CD4-positive, alpha-beta T cell treated with Interleukin-15 for 4 hours (primary cell): ENCODE measurements around the gene SMAD7.
A peak's percentile ranks its signal among the peaks of the same experiment; 100 is the strongest.

Source experiments
- DNase-seq: peaks from one replicate; pipeline ENCODE4 v3.0.0-alpha.2; 2020; ENCODE audit warnings: low spot score

SMAD7 gene

DNA sequence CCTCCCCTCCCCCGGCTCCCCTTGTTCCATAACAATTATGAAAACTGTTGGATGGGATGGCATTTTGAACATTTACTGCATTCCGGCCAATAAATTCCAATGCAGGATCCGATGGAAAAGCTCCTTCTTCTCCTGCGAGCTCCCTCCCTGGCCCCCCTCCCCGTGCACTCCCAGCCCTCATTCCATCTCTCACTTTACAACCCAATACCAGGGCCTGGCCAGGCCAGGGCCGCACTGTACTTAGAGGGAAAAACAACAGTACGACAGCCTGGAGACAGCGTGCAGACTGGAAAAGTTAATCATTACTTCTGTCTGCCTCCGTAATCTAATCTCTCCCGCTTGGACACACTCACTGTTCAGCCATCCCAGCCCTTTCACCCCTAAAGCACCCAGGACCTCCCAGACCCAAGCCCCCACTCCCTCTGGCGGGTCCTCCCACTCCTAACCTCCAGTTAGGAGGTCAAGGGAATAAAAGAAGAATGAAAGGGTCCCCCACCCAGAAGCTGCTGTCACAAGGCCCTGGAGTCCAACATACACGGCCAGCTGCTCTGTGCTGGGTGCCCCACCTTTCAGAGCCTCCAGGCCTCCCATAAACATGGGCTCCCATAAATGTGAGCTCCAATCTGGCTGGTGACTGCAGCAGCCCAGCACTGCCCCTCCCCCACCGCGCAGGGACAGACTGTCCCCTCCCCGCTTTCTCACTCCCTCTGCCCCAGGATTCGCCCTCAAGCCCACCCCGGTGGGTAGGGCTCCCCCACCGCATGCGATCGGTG lies 20.6 kb downstream of the SMAD7 start:
- no peak for DNase-seq

DNA sequence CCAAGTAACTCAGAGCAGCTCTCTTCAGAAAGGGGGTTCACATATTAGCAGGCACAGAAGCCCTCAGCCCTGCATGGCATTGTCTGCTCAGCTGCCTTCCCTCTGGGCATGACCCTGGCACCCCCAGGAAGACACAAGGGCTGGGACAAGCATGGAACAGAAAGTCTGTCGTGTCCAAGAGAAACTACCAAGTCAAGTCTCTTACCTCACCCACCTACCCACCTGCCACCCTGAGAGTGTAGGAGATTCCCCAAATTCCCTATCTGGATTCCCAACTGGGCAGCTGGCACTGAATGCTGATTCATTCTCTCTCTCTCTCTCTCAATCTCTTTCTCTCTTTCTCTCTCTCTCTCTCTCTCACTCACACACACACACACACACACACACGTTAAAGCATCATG lies 21.6 kb downstream of the SMAD7 start:
- no peak for DNase-seq

DNA sequence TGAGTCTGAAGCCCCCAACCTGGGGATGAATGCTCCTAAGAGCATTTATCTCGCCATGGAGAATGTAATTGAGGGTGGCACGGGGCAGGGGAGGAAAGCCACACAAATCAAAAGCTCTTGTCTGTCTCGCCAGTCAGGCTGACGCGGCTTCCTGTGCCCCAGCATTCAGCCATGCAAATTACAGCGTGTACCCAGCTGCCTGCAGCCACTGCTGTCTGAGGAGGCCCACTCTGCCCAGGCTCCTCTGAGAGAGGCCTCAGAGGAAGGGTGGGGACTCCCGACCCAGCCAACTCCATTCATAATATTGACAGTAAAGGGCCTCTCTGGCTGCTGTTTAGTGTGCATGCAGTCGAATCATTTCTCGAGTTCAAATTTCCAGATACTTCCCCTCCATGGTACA lies 22.0 kb downstream of the SMAD7 start:
- DNase-seq, result peak; percentile 87

DNA sequence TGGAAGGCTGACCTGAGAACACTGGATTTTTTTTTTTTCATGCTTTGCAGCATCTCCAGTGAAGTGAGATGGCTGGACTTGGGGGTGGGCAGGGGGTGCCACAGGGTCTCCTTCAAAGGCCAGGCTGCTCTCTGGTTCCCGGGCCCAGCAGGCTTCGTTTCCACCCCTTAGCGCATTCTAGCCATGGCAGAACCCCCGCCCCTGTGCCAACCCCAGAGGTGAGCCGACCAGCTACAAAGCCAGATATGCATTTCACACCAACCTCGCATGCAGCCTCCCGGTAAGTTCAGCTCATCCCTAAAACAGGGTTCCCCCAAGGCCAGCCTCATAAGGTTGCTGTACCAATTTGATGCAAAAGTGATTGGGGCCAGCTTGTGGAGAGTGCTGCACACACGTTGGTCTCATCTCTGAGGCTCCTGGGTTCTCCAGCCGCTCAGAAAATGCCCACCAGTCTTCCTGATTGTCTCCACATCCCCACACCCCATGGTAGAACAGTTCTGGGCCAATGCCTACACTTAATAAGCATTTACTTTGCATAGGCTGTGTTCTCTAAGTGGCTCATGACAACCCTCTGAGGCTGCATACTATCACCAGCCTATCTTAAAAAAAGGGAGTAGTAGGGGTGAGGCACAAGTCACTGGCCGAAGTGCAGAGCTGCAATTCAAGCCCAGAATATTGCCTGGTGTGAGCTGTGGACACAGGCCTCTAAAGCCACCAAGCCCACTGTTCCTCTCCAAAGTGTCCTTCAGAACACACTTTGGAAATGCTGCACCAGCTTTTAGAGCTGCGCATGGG lies 23.3 kb downstream of the SMAD7 start:
- no peak for DNase-seq

DNA sequence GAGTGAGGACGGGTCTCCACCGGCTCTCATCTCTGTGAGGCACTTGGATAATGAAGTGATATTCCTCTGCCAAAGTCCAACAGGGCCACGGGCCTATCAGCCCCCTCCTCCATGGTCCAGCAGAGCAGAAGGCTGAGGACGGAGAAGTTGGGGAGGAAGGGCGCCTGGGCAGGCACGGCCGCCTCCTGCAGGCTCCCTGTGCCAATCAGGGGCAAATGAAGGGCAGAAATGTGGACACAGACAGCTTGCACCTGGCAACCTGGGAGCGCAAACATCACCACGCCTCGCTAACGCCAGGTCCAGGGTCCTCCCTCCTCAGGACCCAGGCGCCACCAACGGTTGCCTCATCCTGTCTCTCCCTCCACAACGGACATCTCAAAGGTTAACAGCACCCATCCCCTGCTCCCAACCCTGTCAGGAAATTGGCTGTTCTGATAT lies 24.3 kb downstream of the SMAD7 start:
- no peak for DNase-seq

DNA sequence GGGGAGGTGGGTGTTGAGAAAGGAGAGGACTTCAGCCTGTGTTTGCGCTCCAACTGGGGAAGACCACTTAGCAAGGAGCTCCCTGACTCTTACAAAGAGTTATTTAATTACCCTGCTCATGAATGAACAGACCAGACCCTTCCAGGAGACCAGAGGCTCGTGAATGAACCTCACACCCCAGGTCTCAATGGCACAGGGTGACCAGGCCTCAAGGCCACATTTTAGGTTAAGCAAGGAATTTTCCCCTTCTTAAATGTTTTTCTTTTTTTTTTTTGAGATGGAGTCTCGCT lies 25.3 kb downstream of the SMAD7 start:
- DNase-seq, result no peak

DNA sequence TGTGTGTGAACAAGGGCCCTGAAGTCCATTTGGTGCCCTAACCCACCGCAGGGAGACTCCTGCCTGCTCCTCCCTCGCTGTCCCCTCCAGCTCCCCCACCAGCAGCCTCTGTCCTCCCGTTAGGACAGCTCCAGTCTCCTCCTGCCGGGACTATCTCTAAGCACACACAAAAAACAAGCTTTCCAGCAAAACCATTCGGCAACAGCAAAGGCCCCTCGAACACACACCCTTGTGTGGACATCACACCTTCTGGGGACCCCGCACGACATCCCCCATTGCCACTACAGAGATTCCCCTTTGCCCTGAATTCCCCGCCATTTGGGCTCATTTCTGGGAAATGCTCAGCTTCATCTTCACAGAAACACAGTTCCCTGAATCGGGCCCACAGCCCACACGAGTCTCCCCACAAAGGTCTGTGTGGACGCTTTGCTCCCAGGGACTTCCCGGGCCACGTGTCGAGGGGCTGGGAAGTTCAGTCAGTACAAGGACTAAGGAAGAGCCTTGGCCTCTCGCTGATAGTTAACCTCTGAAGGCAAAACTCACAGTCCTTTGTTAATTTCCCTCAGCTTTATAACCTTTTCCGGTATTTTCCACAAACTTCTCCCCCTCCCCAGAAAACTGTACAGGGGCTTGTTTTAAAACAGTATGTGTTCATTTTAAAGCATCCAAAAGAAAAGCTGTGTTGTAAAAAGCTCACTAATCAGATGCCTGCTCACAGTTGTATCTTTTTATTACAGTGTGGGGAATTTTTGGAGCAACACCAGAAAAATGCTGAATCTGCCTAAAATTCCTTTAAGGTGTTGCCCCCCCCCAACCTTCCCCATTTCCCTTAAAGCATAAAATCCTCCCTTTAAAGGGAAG lies 25.9 kb downstream of the SMAD7 start:
- DNase-seq, result peak; percentile 64

DNA sequence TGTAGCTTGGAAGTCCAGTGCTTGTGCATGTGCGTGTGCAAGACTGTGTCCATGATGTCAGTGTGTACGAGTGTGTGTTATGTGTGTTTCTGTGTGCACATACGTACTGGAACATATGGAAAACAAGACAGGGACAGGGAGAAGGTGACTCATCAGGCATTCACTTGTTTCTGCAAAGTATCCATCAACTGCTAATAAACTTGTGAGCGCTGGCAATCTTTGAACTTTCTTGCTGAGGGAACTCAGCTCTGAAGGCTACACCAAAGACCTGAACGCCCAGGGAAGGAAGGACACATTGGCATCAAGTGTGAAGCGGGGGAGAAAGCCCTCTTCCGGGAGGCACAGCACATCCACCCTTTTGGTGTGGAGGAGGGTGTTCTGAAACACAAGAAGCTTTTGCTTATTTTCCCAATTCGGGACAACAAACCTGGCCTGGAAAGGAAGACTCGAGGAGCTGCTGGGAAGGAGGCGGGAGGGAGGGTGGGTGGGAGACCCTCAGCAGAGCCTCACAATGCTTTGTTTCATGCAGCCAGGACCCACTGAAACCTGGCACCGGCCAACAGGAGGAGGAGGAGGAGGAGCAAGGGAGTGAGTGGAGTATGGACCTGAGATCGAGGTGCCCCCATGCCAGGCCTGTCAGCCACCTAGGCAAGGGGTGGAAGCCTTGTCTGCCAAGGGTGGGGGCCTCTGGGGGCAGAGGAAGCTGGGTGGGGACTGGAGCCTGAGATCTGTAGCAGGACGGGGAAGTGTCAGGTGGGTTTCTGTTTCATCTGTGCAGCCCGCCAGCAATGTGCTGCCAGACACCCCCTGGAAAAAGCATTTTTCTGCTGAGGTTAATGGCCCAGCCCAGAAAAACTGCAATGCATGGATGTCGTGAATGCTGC lies 26.8 kb downstream of the SMAD7 start:
- DNase-seq, result no peak

DNA sequence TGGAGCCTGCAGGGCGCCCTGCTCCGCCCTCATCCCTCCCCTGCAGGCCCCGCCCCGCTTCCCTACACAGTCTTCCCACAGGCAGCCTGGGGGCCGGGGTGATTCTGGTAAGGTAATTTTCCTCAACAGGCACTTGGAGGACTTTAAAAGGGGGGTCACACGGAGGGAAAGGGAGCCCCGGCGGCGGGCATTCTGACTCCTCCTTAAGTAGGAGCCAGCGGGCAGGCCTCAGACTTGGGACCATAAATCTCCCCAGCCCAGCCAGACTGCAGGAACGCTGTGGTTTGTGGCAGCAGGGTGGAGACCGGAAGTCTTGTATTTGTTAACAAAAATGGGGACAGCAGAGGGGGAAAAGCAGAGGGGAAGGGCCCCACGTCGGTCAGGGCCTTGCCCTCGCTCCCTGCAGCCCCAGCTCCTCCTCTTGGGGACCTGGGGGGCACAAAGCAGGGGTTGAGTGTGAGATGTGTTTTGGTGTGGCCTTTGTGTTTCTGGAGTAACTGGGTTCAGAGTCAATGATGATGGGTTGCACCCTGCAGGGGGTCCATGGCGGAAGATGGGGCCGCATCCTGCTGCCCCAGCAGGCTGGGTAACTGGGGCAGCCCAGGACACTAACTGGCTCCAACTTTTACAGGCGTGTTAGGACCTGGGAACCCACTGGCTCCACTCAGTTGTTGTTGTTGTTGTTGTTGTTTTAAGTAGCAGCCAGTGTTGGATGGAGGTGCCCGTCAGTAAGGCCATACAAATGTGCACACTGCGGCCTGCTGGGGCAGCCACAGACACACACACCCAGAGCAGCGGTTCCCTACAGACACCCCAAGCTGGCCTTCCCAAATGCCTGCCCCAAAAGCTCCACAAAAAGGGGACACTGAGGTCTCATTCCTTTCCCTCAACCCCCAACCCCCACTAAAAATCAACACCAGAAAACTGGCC lies 27.7 kb downstream of the SMAD7 start:
- DNase-seq, result peak; percentile 35

DNA sequence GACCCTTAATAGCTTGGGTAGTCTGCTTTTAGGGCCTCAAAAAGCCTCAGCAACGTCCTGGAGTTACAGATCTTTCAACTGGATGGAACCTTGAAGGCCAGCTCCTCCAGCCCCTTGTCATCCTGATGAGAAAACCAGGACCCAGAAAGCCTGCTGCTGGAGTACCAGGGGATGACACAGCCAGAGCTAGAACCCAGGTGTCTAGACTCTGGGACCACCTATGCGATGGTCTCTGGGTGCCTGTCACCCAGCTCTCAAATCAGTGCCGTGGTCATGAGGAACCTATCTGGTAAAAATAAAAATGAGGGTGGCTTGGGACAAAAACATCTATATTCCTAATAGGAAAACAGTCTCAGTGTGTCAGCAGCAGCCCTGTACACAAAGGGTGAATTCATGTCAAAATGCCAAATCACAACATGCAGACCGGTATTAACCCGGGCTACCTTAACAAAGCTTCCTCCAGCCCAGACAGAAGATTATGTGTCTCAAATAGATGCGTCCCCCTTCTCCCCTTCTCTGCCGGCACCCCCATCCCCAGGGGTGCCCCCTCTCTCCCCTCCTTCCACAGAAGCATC lies 28.5 kb downstream of the SMAD7 start:
- DNase-seq, result no peak

DNA sequence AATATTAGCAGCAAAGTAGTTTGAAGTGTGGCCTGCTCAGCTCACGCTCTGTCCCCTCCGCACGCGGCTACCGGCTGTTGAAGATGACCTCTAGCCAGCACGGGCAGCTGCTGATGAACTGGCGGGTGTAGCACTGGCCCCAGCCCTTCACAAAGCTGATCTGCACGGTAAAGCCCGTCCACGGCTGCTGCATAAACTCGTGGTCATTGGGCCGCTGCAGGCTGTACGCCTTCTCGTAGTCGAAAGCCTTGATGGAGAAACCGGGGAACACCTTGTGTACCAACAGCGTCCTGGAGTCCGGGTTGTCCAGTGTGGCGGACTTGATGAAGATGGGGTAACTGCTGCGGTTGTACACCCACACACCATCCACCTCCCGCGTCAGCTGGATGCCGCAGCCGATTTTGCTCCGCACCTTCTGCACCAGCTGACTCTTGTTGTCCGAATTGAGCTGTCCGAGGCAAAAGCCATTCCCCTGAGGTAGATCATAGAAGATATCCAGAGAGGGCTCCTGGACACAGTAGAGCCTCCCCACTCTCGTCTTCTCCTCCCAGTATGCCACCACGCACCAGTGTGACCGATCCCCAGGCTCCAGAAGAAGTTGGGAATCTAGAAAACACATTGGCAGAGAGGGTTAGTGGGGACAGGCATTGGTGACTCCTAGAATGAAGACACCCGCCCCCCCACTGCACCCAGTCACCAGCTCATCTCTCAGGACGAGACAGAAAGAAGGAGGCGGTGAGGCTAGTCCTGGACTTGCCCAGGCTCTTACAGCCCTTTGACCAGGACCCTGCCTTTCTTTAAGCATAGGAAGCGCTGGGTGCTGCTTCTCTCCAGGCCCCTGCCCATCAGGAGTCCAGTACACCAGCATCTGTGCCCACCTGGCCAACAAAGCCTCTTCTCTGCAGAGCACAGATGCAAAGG lies 29.2 kb downstream of the SMAD7 start:
- no peak for DNase-seq

DNA sequence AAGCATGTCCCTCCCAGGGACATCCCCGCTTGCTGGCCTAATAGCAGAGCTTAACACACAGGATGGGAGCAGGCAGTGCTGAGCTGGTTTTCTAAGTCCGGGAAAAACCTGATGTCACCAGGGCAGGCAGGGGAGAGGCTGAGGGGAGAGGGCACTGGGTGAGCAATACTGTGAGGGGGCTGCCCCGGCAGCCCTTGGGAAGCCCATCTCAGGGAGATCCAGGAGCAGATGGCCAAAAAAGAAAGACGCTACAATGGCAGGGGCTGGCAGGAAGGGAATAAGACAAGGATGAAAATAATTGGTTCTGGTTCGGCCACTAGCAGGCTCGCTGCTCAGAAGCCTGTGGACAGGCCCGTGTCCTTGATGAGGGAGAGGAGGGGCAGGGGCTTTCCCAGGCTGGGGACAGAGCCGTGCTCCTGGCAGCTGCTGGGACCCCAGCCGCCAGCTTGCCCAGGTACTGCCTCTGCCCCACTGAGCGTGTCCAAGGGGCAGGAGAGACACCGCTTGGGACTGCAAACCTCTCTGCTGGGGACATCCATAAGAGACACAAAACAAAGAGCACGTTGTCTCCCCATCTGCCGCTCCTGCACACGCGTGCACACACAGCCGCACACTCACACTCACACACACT lies 30.2 kb downstream of the SMAD7 start:
- DNase-seq, result no peak

DNA sequence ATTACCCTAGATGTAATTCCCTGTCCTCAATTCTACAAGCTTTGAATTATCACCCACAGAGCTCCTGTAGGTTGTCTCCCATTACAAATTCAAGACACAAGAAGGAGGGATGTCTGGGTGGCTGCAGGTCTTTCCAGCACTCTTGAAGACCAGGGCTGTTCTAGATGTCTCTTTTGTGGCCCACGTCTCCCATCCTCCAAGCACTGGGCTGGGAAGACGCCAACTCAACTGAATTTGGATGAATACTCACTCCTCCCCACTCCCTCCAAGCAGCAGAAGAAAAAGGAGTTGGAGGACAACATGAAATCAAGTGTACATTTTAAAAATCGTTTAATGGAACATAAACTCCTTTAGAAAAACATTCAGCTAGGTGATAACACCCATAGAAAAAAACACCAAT lies 31.2 kb downstream of the SMAD7 start:
- DNase-seq, result no peak

DNA sequence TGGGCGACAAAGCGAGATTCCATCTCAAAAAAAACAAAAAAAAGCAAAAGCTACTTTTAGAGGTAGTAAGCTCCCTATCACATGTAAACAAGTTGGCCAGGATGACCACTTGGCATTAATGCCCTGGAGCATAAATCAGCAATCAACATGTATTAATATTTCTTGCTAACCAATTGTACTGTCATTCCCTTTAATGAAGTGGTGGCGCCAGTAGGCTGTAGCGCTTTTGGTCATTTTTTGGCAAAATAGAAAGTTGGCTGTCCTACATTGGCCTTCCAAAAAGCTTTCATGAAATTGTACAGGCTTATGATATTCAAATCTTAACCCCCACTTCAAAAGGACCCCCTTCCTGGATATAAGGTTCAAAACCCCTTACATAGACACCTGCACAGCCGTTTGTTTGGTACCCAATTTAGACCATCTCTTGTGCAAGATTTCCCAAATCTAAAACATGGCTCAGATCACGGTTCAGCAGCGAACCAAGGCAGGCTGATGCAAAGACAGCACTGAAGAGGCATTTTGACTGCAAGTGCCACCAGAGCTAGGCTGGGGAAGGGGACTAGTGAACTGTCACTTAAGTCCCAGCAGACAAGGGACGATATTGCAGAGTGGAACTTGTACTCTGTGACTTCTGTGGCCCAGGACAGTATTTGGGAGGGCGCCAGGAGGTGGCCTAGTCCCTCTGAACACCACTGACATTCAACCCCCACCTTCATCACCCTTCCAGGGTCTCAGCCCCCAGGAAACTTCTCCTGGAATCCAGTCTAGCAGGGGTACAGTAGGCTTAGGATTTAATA lies 31.9 kb downstream of the SMAD7 start:
- no peak for DNase-seq

DNA sequence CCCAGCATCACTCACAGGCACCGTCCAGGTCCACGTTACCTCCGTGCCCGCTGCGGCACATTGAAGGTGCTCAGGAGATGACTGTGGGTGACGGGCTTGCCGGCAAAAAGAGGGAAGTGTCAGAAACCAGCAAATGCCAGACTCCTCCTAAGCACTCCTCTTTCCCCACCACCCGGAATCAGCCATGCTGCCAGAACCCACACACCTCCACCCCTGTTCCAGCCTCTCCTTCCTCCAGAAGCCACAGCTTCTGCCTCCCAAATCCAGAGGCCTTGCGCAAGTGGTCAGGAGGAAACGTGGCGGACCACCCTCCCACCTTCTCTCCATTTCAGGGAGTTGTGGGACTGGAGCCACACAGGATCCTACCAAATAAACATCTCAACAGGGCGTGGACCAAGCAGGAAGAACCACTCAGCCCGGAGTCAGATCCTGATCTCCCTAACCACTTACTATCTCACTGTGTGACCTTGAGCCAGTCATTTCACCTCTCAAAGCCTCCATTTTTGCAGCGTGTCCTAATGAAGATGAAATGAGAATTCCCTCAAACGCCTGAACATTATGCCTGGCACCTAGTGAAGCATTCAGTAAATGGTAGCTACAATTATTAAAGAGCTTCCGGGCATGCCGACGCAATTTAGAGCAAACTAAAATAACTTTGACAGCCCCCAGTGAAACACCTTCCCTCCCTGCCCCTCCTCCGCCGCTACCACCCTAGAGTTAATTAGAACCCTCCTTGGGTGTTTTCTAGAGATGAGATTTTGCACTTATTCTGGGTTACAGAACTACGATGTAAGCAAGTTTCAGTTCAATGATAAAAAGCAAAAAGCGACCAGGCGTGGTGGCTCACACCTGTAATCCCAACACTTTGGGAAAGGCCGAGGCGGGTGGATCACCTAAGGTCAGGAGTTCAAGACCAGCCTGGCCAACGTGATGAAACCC lies 32.9 kb downstream of the SMAD7 start:
- no peak for DNase-seq

DNA sequence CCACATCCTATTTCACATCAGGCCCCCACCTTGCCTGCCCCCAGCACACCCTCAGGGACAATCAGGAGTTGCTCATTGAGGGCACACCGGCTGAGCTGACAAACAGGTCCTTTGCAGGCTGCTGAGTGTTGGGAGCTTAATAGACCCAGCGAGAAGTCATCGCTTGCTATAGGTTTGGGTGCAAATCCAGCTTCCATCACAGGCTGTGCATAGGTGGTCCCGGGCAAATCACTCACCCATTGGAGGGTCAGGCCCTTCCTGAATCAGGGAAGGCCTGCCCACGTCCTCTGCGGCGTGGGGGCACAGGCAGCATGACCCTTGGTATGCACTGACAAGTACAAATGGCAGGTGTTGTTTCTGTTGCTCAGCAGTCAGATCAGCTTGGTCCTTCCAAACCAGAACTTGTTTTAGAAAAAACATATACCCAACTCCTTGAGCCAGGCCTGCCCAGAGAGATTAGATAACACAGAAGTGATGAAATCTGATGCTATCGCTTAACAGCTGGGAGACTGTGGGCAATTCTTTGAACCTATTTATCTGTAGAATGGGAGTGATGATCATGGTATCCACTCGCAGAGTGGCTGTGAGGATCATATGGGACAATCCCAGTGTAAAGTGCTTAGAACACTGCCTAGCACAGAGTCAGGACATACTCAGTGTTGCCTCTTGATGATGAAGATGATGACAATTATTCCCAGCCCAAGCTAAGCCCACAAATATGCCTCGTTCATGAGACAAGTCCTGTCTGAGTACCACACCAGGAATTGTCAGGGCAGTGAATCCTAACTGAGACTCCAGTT lies 34.9 kb downstream of the SMAD7 start:
- DNase-seq, result no peak
